Measurements from ENCODE around the gene FAM110A. TPM values are rescaled to one million over a fixed set of nuclear protein-coding genes. Genes with fewer than 3 reads are reported as not detected.

The FAM110A gene
- total and polyA plus RNA-seq, 11 donors: 1.2 to 8.1 (median 2.3) TPM

DNA sequence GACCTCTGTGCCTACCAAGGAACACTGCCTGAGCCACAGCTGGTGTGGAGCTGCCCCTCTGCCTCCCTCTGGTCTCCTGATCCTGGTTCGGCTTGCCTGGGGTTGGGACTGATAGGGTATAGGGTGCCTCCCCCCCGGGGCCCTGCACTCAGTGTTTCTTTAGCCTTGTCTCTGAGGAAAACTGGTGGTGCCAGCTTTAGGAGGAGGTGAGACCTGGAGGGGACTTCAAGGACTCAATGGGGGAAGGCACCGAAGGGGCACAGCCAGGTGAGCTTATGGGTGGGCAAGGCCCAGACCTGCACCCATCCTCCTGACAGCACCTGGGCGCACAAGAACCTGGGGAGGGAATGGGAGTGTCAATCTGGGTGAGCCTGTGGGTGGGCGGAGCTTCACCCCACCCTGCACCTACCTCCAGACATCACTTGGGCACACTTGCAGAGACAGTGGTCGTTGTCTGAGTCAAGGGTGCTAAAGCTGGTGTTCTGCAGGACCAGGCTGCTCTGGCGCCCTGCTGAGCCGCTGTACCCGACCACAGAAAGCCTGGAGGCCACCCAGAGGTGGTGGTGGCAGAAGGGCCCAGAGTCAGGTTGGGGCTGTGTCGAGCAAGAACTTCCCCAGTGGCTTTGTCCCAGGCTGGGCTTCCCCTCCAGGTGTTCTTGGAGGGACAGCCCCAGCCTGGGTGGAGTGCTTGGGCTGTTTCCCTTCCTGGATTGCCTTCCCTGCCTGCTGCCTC, 40.5 kb downstream of the FAM110A start:
- DNase-seq: no peak
- ATAC-seq: no peak
- intact Hi-C loops (cut with DNase I): no loop called here

DNA sequence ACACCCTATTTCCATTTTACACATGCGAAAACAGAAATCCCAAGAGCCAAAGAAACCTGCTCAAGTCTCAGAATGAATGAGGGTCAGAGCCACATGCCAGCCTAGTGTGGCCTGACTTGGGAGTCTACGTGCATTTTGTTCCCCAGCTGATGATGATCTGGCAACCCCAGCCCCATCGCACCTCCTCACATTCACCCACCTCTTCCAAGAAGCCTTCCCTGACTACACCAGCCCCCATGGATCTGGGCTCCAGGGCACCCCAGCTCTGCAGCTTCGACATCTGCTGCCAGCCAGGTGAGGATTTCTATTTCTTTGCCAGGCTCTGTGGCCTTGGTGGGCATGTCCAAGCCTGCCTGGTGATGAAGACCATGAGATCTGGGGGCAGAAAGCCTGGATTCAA, 41.6 kb downstream of the FAM110A start:
- WGBS, 4 donors: 81 to 90% (median 86%) methylated on average over 4 of the region's 4 CpGs
- TF ChIP-seq, protein P1, sequence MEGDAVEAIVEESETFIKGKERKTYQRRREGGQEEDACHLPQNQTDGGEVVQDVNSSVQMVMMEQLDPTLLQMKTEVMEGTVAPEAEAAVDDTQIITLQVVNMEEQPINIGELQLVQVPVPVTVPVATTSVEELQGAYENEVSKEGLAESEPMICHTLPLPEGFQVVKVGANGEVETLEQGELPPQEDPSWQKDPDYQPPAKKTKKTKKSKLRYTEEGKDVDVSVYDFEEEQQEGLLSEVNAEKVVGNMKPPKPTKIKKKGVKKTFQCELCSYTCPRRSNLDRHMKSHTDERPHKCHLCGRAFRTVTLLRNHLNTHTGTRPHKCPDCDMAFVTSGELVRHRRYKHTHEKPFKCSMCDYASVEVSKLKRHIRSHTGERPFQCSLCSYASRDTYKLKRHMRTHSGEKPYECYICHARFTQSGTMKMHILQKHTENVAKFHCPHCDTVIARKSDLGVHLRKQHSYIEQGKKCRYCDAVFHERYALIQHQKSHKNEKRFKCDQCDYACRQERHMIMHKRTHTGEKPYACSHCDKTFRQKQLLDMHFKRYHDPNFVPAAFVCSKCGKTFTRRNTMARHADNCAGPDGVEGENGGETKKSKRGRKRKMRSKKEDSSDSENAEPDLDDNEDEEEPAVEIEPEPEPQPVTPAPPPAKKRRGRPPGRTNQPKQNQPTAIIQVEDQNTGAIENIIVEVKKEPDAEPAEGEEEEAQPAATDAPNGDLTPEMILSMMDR (IDR thresholded peaks at IDR 0.05): no peak
- TF ChIP-seq POLR2A (IDR thresholded peaks at IDR 0.05): no peak

More for the DNA sequence above, 40.5 kb downstream of the FAM110A start:
- no peaks in the 10 kb centered on the region for H3K36me3 ChIP-seq
- H3K27ac ChIP-seq: no peak overlapping the region
- H3K4me1 ChIP-seq: no peaks in the 10 kb centered on the region
- TF ChIP-seq, protein P1 (IDR thresholded peaks at IDR 0.05): no peak
- TF ChIP-seq POLR2A (IDR thresholded peaks at IDR 0.05): no peak
- WGBS, 4 donors: 65 to 87% (median 76%) methylated on average over 6 to 10 of the region's 10 CpGs
- peaks cover 0 to 4% (median 0%) of the 10 kb centered on the region in 9 donors for H3K27me3 ChIP-seq
- no peak overlapping the region for H3K4me3 ChIP-seq
- no peaks in the 10 kb centered on the region for H3K9me3 ChIP-seq

DNA sequence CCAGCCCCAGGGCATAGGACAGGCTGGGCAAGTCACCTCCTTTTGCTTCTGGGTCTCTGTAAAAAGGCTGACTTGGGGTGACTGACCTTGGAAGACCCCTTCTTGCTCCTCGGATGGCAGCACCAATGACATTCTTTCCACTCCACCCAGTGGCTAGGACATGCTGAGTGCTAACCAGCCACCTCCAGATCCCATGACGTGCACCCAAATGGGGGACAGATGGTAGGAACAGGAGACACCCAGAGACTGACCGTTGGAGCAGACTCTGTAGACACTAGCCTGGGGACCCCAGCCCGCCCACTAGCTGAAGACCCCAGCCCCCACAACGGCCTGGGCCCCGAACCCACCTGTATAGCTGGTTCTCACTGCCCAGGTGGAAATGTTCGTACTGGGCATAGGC, 44.3 kb downstream of the FAM110A start:
- no peak for ATAC-seq
- H3K9me3 ChIP-seq: no peaks in the 10 kb centered on the region
- TF ChIP-seq, protein P1 (IDR thresholded peaks at IDR 0.05): no peak
- no peak for TF ChIP-seq POLR2A (IDR thresholded peaks at IDR 0.05)
- H3K4me1 ChIP-seq: peaks cover 0 to 12% (median 0%) of the 10 kb centered on the region in 12 donors
- no peaks in the 10 kb centered on the region for H3K36me3 ChIP-seq
- peaks cover 0 to 4% (median 0%) of the 10 kb centered on the region in 9 donors for H3K27me3 ChIP-seq
- intact Hi-C loops (cut with DNase I): no loop called here
- no peak overlapping the region for H3K4me3 ChIP-seq
- DNase-seq: no peak
- no peak overlapping the region for H3K27ac ChIP-seq
- WGBS, 4 donors: 78 to 90% (median 83%) methylated on average over 6 to 7 of the region's 7 CpGs

More for the DNA sequence above, 41.6 kb downstream of the FAM110A start:
- intact Hi-C loops (cut with DNase I): no loop called here
- Histone ChIP-seq H3K27ac (no peak overlapping the region), H3K4me3 (no peak overlapping the region), H3K9me3 (no peaks in the 10 kb centered on the region), H3K27me3 (peaks cover 0 to 4% (median 0%) of the 10 kb centered on the region in 9 donors), H3K36me3 (no peaks in the 10 kb centered on the region), H3K4me1 (no peaks in the 10 kb centered on the region)
- DNase-seq: no peak
- no peak for ATAC-seq

DNA sequence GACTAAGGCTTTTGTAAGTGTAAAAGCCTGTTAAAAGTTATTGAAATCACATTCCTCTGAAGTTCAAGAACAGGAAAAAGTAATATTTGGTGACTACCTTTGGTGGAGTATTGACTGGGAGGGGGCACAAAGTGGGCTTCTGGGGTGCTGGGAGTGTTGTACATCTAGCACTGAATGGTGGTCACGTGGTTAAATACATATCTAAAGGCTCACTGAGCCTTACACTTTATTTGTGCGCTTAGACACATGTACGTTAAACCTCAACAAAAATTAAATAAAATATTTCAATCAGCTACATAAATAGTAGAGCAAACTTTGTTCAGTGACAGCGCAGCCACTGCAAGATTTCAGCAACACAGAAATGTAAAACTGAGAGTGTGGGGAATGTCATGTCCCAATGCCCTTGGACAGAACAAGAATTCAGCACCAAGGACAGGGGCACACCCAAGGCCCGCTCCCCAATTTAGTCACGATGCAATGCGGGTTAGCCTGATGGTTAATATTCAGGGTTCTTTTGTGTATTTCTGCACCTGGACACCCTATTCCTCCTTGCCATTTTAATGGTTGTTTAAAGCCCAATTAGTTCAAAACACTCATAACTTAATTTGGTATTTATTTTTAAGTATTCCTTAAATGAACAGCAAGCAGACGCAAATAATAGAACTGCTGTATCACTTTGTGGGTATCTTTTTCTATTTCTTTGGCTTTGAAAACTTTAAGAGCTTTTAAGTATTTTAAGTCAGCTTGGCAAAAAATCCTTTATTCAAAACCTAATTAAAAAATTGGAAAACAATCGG, 45.2 kb downstream of the FAM110A start:
- peaks cover 0 to 12% (median 0%) of the 10 kb centered on the region in 12 donors for H3K4me1 ChIP-seq
- H3K27me3 ChIP-seq: peaks cover 0 to 9% (median 0%) of the 10 kb centered on the region in 9 donors
- H3K4me3 ChIP-seq: no peak overlapping the region
- H3K36me3 ChIP-seq: no peaks in the 10 kb centered on the region
- no peak for DNase-seq
- no peaks in the 10 kb centered on the region for H3K9me3 ChIP-seq
- 49 to 53% (median 52%) methylated on average over 9 of the region's 9 CpGs for WGBS, 4 donors
- TF ChIP-seq, protein P1 (IDR thresholded peaks at IDR 0.05): no peak
- no peak for TF ChIP-seq POLR2A (IDR thresholded peaks at IDR 0.05)
- ATAC-seq: no peak
- no peak overlapping the region for H3K27ac ChIP-seq
- intact Hi-C loops (cut with DNase I): no loop called here
